HG03378 (cell line): ENCODE measurements around the gene IL20RB.

Experiments
- ATAC-seq: cut with Tn5 transposase; IDR thresholded peaks from one replicate; pipeline ENCODE4 v1.9.1; 2021; ENCODE audit warnings: mild to moderate bottlenecking, moderate library complexity; ENCODE audit not compliant: unreplicated experiment

The IL20RB gene

DNA sequence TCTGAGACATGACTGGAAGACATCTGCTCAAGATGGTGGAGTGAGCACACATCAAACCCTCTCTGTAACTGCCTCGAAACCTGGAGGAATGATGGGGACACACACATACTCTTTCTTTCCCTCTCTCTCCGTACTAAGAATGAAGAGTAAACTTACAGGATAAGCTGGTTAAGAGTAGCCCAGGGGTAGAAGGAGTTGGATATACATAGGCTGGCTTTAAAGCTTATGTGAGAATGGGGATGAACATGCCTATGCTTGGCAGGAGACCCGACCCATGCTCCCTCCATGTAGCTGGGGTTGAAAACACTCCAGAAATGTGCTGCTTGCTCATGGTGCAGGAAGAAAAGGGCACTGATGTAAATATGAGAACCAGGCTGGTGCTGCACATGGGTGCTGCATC is 68.9 kb downstream of the IL20RB start:
- no peak for ATAC-seq

- ATAC-seq: peak; percentile 90
These were observed 74.8 kb downstream of the IL20RB start for GRCh38 chr3:137032465-137033120.

GRCh38 chr3:137035631-137036030 is 77.8 kb downstream of the IL20RB start:
- no peak for ATAC-seq

DNA sequence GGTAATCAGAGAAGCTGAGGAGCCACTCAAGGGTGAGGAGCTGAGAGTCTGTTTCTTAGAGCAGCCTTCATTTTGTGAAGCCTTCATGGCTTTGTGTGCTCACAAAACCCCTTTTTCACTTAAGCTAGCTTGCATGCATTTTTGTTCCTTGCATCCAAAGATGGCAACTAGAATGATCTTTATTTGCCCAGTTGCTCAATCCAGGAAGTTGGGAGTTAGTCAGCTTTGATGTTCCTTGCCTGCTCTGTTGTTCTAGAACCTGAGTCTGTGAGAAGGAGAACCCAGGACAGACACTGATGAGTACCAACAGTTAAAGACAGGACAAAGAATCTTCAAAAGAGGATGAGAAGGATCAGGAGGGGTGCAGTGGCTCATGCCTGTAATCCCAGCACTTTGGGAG is 81.8 kb downstream of the IL20RB start:
- no peak for ATAC-seq

- ATAC-seq: no peak
These were observed 83.5 kb downstream of the IL20RB start for GRCh38 chr3:137041251-137041650.

- no peak for ATAC-seq
These were observed 83.9 kb downstream of the IL20RB start for GRCh38 chr3:137041686-137042085.

DNA sequence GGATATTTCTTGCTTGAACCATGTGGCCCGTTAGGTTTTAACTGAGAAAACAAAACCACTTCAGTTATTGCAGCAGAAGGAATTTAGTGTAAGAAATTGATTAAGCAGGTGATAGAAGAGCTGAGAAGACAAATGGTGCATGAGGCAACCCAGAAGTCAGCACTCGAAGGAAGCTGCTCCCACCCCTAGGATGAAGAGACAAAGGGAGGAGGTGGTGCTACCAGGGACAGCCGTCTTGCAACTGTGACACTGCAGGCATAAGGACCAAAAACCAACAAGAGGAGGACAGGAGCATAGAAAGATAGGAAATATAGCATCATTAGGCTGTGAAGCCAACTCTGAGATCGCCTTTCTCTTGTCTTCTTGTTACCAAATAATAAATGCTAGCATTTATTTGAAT is 89.0 kb downstream of the IL20RB start:
- ATAC-seq: no peak

DNA sequence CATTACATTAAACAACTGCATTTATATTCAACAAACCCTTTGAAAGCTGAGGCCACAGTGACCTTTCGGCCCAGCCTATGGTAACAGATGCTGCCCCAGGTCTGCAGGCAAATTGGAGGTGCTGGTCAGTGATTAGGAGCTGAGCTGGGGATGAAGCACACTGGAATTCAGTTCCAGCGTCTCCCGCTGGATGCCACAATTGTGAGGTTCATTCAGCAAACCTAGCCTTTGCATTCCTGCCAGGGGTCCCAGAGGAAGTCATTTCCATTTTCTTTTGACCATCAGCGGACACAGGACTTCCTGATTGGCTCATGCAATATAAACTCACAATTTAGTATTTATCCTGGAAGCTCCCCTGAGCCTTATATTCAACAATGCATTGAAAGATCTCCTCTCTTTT is 89.5 kb downstream of the IL20RB start:
- no peak for ATAC-seq

DNA sequence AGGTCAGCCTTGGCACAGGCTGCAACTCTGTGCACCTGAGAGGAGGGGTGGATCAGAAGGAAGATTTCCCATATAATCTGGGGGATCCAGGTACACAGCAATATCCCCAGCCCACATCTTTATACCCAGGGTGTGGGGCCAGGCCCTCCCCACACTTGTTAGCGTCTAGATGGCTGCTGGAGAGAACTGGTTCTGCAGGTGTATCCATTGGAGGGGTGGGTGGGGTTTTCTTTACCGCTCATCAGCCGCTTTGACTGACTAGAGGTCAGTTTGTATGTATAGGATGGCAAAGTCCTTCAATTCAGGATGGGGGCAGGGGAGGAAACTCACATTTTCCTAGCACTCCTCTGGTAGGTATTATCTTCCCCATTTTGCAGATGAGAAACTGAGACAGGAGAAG is 92.5 kb downstream of the IL20RB start:
- no peak for ATAC-seq

GRCh38 chr3:137052298-137052697 is 94.5 kb downstream of the IL20RB start:
- ATAC-seq: no peak
